Spleen (tissue), 7 donors: ENCODE data around the gene IBA57.

Experiments used
- POLR2A ChIP-seq, 3 donors: fragments of 450-650 bp; IDR thresholded peaks; one replicate each; pipeline ENCODE4 v1.5.1; 2017; ENCODE audit warnings: antibody characterized with exemption in 3 of 3, mild to moderate bottlenecking in 1 of 3
- POLR2AphosphoS5 ChIP-seq, 3 donors: sonication (generic); formaldehyde crosslinking; IDR thresholded peaks; one replicate each; pipeline ENCODE4 v1.5.1; 2017; ENCODE audit warnings: antibody characterized with exemption in 3 of 3
- TF ChIP-seq, protein P1 (sequence below), 11 experiments: fragments of 200-600 bp in 7 of 11; fragments of 450-650 bp in 4 of 11; sonication (generic) in 4 of 11; IDR thresholded peaks in 8 of 11; conservative IDR thresholded peaks in 3 of 11; 1 replicate in 7 of 11; 2 replicates in 4 of 11; pipeline versions ENCODE4 v1.4.0 to v1.8.0; 2016 to 2021; ENCODE audit warnings: antibody characterized with exemption in 11 of 11, inconsistent platforms in 4 of 11, mild to moderate bottlenecking in 1 of 11
- donor health status: DM: no; HTN: no; CAD: no; lungs with moderate emphysema.
- donor health status: DM: no; HTN: no; CAD: no.
- donor health status: DM: no; HTN: no; CAD: no.

DNA sequence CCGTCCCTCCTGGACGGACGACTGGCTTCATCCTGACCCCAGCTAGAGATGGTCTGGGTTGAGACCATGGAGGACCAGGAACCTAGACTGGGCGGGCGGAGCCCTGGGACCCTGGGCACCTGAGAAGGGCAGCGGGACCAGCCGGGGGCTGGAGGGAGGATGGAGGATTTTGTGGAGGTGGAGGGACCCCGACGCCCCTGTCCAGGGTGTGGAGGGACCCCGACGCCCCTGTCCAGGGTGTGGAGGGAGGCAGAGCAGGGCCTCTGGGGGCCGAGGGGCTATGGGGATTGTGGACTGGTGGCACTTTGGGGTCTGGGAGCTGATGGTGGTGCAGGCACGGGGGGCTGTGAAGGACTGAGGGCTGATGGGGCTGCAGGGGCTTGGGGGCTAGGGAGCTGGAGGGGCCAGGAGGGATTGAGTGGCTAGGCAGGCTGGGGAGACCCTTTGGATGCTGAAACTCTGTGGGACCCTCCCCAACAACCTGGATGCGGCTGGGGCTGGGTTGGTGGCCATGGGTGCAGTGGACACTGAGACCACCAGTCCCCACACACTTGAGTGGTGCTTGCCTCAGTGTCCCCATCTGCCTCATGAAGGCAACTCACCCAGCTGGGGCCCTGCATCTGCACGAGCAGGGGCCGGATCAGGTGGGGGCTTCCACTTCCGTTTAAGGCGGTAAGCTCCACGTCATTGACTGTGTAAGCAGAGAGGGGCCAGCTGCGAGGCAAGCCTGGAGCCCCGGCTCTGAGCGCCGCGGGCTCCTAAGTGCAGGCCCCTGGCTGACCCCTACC lies 8.5 kb upstream of the IBA57 start:
- no peak for TF ChIP-seq POLR2A (IDR thresholded peaks at IDR 0.05)
- TF ChIP-seq, protein P1, sequence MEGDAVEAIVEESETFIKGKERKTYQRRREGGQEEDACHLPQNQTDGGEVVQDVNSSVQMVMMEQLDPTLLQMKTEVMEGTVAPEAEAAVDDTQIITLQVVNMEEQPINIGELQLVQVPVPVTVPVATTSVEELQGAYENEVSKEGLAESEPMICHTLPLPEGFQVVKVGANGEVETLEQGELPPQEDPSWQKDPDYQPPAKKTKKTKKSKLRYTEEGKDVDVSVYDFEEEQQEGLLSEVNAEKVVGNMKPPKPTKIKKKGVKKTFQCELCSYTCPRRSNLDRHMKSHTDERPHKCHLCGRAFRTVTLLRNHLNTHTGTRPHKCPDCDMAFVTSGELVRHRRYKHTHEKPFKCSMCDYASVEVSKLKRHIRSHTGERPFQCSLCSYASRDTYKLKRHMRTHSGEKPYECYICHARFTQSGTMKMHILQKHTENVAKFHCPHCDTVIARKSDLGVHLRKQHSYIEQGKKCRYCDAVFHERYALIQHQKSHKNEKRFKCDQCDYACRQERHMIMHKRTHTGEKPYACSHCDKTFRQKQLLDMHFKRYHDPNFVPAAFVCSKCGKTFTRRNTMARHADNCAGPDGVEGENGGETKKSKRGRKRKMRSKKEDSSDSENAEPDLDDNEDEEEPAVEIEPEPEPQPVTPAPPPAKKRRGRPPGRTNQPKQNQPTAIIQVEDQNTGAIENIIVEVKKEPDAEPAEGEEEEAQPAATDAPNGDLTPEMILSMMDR (IDR thresholded peaks at IDR 0.05 in 8 of 11, conservative IDR thresholded peaks at IDR 0.05 in 3 of 11): no peak
- TF ChIP-seq POLR2AphosphoS5 (IDR thresholded peaks at IDR 0.05): no peak
